Measurements from ENCODE around the gene DEPDC5.
A peak's percentile ranks its signal among the peaks of the same experiment; 100 is the strongest.

Gene DEPDC5

DNA sequence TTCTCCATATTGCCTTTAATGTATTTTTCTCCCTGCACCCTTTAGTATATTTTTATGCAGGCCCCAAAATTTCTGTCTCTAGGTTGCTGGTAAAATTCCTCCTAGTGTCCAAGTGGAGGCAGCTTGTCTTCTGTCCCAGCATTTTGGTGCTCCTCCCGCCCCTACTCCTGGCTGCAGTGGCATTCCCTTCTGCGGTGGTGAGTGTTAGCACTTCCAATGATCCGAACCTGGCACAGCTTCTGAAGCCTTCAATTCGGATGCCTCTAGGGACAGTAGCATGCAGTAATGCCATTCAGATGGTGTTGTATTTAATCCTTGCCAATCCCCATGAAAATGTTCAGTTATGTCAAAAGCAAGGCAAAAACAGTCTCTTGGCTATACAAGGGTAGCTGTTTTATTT lies 196.4 kb downstream of the DEPDC5 start:
- Histone ChIP-seq H3K27me3 (ENCODE audit: insufficient read depth, poor library complexity, severe bottlenecking) (no peaks in the 10 kb centered on the region), H3K27ac (replicated peaks) (no peak overlapping the region), H3K4me3 (replicated peaks; ENCODE audit: insufficient read depth, low read length) (no peak overlapping the region)
- TF ChIP-seq, protein P1, sequence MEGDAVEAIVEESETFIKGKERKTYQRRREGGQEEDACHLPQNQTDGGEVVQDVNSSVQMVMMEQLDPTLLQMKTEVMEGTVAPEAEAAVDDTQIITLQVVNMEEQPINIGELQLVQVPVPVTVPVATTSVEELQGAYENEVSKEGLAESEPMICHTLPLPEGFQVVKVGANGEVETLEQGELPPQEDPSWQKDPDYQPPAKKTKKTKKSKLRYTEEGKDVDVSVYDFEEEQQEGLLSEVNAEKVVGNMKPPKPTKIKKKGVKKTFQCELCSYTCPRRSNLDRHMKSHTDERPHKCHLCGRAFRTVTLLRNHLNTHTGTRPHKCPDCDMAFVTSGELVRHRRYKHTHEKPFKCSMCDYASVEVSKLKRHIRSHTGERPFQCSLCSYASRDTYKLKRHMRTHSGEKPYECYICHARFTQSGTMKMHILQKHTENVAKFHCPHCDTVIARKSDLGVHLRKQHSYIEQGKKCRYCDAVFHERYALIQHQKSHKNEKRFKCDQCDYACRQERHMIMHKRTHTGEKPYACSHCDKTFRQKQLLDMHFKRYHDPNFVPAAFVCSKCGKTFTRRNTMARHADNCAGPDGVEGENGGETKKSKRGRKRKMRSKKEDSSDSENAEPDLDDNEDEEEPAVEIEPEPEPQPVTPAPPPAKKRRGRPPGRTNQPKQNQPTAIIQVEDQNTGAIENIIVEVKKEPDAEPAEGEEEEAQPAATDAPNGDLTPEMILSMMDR (IDR thresholded peaks at IDR 0.05; ENCODE audit: insufficient read depth, low read length), result no peak
- no peak for TF ChIP-seq SPI1 (IDR thresholded peaks at IDR 0.05; ENCODE audit: borderline replicate concordance, low read depth)
- no peak for TF ChIP-seq GABPA (IDR thresholded peaks at IDR 0.05; ENCODE audit: low read depth)
- TF ChIP-seq, protein P2, sequence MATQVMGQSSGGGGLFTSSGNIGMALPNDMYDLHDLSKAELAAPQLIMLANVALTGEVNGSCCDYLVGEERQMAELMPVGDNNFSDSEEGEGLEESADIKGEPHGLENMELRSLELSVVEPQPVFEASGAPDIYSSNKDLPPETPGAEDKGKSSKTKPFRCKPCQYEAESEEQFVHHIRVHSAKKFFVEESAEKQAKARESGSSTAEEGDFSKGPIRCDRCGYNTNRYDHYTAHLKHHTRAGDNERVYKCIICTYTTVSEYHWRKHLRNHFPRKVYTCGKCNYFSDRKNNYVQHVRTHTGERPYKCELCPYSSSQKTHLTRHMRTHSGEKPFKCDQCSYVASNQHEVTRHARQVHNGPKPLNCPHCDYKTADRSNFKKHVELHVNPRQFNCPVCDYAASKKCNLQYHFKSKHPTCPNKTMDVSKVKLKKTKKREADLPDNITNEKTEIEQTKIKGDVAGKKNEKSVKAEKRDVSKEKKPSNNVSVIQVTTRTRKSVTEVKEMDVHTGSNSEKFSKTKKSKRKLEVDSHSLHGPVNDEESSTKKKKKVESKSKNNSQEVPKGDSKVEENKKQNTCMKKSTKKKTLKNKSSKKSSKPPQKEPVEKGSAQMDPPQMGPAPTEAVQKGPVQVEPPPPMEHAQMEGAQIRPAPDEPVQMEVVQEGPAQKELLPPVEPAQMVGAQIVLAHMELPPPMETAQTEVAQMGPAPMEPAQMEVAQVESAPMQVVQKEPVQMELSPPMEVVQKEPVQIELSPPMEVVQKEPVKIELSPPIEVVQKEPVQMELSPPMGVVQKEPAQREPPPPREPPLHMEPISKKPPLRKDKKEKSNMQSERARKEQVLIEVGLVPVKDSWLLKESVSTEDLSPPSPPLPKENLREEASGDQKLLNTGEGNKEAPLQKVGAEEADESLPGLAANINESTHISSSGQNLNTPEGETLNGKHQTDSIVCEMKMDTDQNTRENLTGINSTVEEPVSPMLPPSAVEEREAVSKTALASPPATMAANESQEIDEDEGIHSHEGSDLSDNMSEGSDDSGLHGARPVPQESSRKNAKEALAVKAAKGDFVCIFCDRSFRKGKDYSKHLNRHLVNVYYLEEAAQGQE (IDR thresholded peaks at IDR 0.05; ENCODE audit: insufficient replicate concordance, low read depth), result no peak
- no peak for TF ChIP-seq POLR2AphosphoS5 (IDR thresholded peaks at IDR 0.05; ENCODE audit: low read depth)
- DNase-seq (ENCODE audit: low read depth in 1 of 2, low spot score in 1 of 2), result peak in 1 of 2 experiments; percentile 22

DNA sequence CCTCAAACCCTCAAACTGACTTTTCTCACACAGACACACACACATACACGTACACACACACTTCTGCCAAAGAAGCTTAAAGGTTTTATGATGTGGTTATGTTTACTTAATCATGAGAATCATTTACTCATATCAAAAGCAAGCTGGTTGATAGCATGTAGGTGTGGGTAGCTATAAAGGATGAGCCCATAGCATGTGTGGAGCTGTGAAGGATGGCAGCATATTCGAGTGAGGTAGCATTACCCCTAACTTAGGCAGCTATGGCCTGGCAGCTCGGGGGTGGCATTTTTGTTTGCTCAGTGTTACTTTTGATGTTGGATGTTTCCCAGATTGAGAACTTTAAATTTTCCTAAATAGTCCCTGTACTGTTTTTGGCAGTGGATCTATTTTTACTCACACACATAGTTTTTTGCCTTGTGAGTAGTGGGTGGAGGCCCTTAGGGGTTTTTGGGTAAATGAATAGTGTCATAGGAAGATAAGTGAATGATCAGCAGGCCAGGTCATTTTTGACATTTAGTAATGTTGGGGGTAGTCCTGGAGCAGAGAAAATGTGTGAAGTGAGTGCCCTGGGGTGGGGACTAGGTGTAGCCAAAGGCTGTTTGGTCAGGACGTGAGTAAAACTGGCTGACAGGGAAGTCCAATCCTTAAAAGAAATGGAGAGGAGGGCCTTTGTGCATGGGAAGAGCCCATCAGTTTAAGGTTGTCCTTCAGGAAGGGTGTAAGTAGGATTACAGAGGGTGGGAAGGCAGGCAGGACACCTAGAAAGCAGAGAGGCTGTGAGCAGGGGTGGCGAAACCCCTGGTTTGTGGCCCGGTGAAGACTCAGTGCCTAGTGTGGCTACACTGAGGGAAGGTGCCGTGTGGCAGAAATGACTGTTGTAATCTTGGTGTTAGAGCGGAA lies 197.6 kb downstream of the DEPDC5 start:
- TF ChIP-seq POLR2AphosphoS5 (IDR thresholded peaks at IDR 0.05; ENCODE audit: low read depth) (no peak; the same call in none of the 2 replicates), GABPA (IDR thresholded peaks at IDR 0.05; ENCODE audit: low read depth) (no peak), SPI1 (IDR thresholded peaks at IDR 0.05; ENCODE audit: borderline replicate concordance, low read depth) (no peak)
- TF ChIP-seq, protein P1 (IDR thresholded peaks at IDR 0.05; ENCODE audit: insufficient read depth, low read length), result no peak
- TF ChIP-seq, protein P2 (IDR thresholded peaks at IDR 0.05; ENCODE audit: insufficient replicate concordance, low read depth), result no peak
- Histone ChIP-seq H3K4me3 (replicated peaks; ENCODE audit: insufficient read depth, low read length) (no peak overlapping the region), H3K27ac (replicated peaks) (no peak overlapping the region), H3K27me3 (ENCODE audit: insufficient read depth, poor library complexity, severe bottlenecking) (no peaks in the 10 kb centered on the region)
- DNase-seq (ENCODE audit: low read depth in 1 of 2, low spot score in 1 of 2), result peak; percentile 25 to 42

DNA sequence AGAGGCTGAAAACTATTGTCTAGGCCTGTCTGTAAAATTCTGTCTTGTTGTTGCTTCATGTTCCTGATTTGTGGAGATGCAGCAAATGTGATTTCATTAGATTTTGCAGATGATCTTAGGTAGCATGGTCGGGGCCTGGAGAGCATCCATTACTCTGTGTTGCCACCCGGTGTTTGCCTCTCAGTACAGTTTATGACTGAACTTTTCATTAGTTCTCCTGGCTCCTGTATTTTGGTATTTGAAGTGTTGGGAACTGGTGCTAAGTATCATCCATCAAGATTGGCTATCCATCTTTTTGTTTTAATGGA lies 198.2 kb downstream of the DEPDC5 start:
- no peak overlapping the region for H3K4me3 ChIP-seq (replicated peaks; ENCODE audit: insufficient read depth, low read length)
- TF ChIP-seq, protein P1 (IDR thresholded peaks at IDR 0.05; ENCODE audit: insufficient read depth, low read length), result no peak
- TF ChIP-seq POLR2AphosphoS5 (IDR thresholded peaks at IDR 0.05; ENCODE audit: low read depth), result no peak
- DNase-seq (ENCODE audit: low read depth in 1 of 2, low spot score in 1 of 2), result peak in 1 of 2 experiments; percentile 18
- no peak overlapping the region for H3K27ac ChIP-seq (replicated peaks)
- no peaks in the 10 kb centered on the region for H3K27me3 ChIP-seq (ENCODE audit: insufficient read depth, poor library complexity, severe bottlenecking)
